Measurements from ENCODE around the gene PRRG1. TPM values are rescaled to one million over a fixed set of nuclear protein-coding genes. Genes with fewer than 3 reads are reported as not detected.

Gene PRRG1
- total RNA-seq, 1 donor from 2014 or later, result 8.2 TPM

GRCh38 chrX:37361596-37361995 lies 12.4 kb downstream of the PRRG1 start:
- no peak for TF ChIP-seq CTCF (conservative IDR thresholded peaks at IDR 0.05)

GRCh38 chrX:37364666-37365065 lies 15.5 kb downstream of the PRRG1 start:
- Mint-ChIP-seq H3K4me3 (no peak overlapping the region), H3K4me1 (ENCODE audit: unreplicated experiment) (no peaks in the 10 kb centered on the region), H3K36me3 (no peaks in the 10 kb centered on the region), H3K27ac (no peak overlapping the region), H3K27me3 (no peaks in the 10 kb centered on the region), H3K9me3 (peaks cover 4% of the 10 kb centered on the region)
- no peak for TF ChIP-seq CTCF (conservative IDR thresholded peaks at IDR 0.05)
- DNase-seq (ENCODE audit: extremely low spot score, unreplicated experiment), result no peak

More at GRCh38 chrX:37361596-37361995, 12.4 kb downstream of the PRRG1 start:
- H3K4me1 Mint-ChIP-seq (ENCODE audit: unreplicated experiment), result no peaks in the 10 kb centered on the region
- H3K27ac Mint-ChIP-seq, result no peak overlapping the region
- H3K4me3 Mint-ChIP-seq, result no peak overlapping the region
- H3K27me3 Mint-ChIP-seq, result no peaks in the 10 kb centered on the region
- H3K36me3 Mint-ChIP-seq, result no peaks in the 10 kb centered on the region
- no peaks in the 10 kb centered on the region for H3K9me3 Mint-ChIP-seq
- no peak for DNase-seq (ENCODE audit: extremely low spot score, unreplicated experiment)

- no peaks in the 10 kb centered on the region for H3K36me3 Mint-ChIP-seq
- H3K4me3 Mint-ChIP-seq, result no peak overlapping the region
- no peaks in the 10 kb centered on the region for H3K4me1 Mint-ChIP-seq (ENCODE audit: unreplicated experiment)
- no peak overlapping the region for H3K27ac Mint-ChIP-seq
- TF ChIP-seq CTCF (conservative IDR thresholded peaks at IDR 0.05), result no peak
- peaks cover 9% of the 10 kb centered on the region for H3K9me3 Mint-ChIP-seq
- no peaks in the 10 kb centered on the region for H3K27me3 Mint-ChIP-seq
- no peak for DNase-seq (ENCODE audit: extremely low spot score, unreplicated experiment)
Observed at GRCh38 chrX:37367946-37368345, 18.8 kb downstream of the PRRG1 start.

- Mint-ChIP-seq H3K27me3 (no peaks in the 10 kb centered on the region), H3K36me3 (no peaks in the 10 kb centered on the region), H3K4me3 (no peak overlapping the region), H3K27ac (no peak overlapping the region), H3K9me3 (peaks cover 9% of the 10 kb centered on the region), H3K4me1 (ENCODE audit: unreplicated experiment) (no peaks in the 10 kb centered on the region)
- no peak for DNase-seq (ENCODE audit: extremely low spot score, unreplicated experiment)
- TF ChIP-seq CTCF (conservative IDR thresholded peaks at IDR 0.05), result no peak
Observed at GRCh38 chrX:37370499-37371141, 21.5 kb downstream of the PRRG1 start.

- no peaks in the 10 kb centered on the region for H3K36me3 Mint-ChIP-seq
- H3K27me3 Mint-ChIP-seq, result no peaks in the 10 kb centered on the region
- TF ChIP-seq CTCF (conservative IDR thresholded peaks at IDR 0.05), result no peak
- H3K27ac Mint-ChIP-seq, result no peak overlapping the region
- no peak for DNase-seq (ENCODE audit: extremely low spot score, unreplicated experiment)
- no peaks in the 10 kb centered on the region for H3K4me1 Mint-ChIP-seq (ENCODE audit: unreplicated experiment)
- peaks cover 9% of the 10 kb centered on the region for H3K9me3 Mint-ChIP-seq
- H3K4me3 Mint-ChIP-seq, result no peak overlapping the region
Observed at GRCh38 chrX:37371578-37371991, 22.4 kb downstream of the PRRG1 start.
